ENCODE measurements around the gene CDK6. TPM values are rescaled to one million over a fixed set of nuclear protein-coding genes. Genes with fewer than 3 reads are reported as not detected.
"Not testable (repeated sequence)": the region's sequence is repeated elsewhere in the genome, so short reads cannot be mapped to it uniquely, and the experiment has no call there.

The CDK6 gene
- total RNA-seq, 1 experiment from 2014 or later, result 32.1 TPM

GRCh38 chr7:92757311-92757910 is 79.0 kb downstream of the CDK6 start:
- DNase-seq; H3K27me3 ChIP-seq (ENCODE audit: control insufficient read depth, insufficient read depth, low read length); H3K4me3 ChIP-seq (ENCODE audit: insufficient read depth, low read depth, low read length); H3K36me3 ChIP-seq (replicated peaks; ENCODE audit: control insufficient read depth, insufficient read depth, low read length): not testable (repeated sequence)

- H3K4me3 ChIP-seq (ENCODE audit: insufficient read depth, low read depth, low read length), result no peak overlapping the region
- DNase-seq, result no peak
- no peaks in the 10 kb centered on the region for H3K27me3 ChIP-seq (ENCODE audit: control insufficient read depth, insufficient read depth, low read length)
- H3K36me3 ChIP-seq (replicated peaks; ENCODE audit: control insufficient read depth, insufficient read depth, low read length), result no peaks in the 10 kb centered on the region
Measured at GRCh38 chr7:92755680-92756079, 80.7 kb downstream of the CDK6 start.

GRCh38 chr7:92754919-92755581 is 81.3 kb downstream of the CDK6 start:
- no peaks in the 10 kb centered on the region for H3K27me3 ChIP-seq (ENCODE audit: control insufficient read depth, insufficient read depth, low read length)
- DNase-seq, result no peak
- no peak overlapping the region for H3K4me3 ChIP-seq (ENCODE audit: insufficient read depth, low read depth, low read length)
- H3K36me3 ChIP-seq (replicated peaks; ENCODE audit: control insufficient read depth, insufficient read depth, low read length), result no peaks in the 10 kb centered on the region

- Histone ChIP-seq H3K27me3 (ENCODE audit: control insufficient read depth, insufficient read depth, low read length) (no peaks in the 10 kb centered on the region), H3K4me3 (ENCODE audit: insufficient read depth, low read depth, low read length) (no peak overlapping the region), H3K36me3 (replicated peaks; ENCODE audit: control insufficient read depth, insufficient read depth, low read length) (no peaks in the 10 kb centered on the region)
- no peak for DNase-seq
Measured at GRCh38 chr7:92753614-92754013, 82.8 kb downstream of the CDK6 start.

GRCh38 chr7:92751902-92752901 is 84.2 kb downstream of the CDK6 start:
- H3K4me3 ChIP-seq (ENCODE audit: insufficient read depth, low read depth, low read length), result no peak overlapping the region
- no peaks in the 10 kb centered on the region for H3K36me3 ChIP-seq (replicated peaks; ENCODE audit: control insufficient read depth, insufficient read depth, low read length)
- H3K27me3 ChIP-seq (ENCODE audit: control insufficient read depth, insufficient read depth, low read length), result no peaks in the 10 kb centered on the region
- no peak for DNase-seq

- no peaks in the 10 kb centered on the region for H3K36me3 ChIP-seq (replicated peaks; ENCODE audit: control insufficient read depth, insufficient read depth, low read length)
- no peak overlapping the region for H3K4me3 ChIP-seq (ENCODE audit: insufficient read depth, low read depth, low read length)
- H3K27me3 ChIP-seq (ENCODE audit: control insufficient read depth, insufficient read depth, low read length), result no peaks in the 10 kb centered on the region
- no peak for DNase-seq
Measured at GRCh38 chr7:92750946-92751345, 85.4 kb downstream of the CDK6 start.

GRCh38 chr7:92750447-92750839 is 85.9 kb downstream of the CDK6 start:
- Histone ChIP-seq H3K36me3 (replicated peaks; ENCODE audit: control insufficient read depth, insufficient read depth, low read length) (no peaks in the 10 kb centered on the region), H3K27me3 (ENCODE audit: control insufficient read depth, insufficient read depth, low read length) (no peaks in the 10 kb centered on the region), H3K4me3 (ENCODE audit: insufficient read depth, low read depth, low read length) (no peak overlapping the region)
- no peak for DNase-seq

GRCh38 chr7:92749832-92750446 is 86.4 kb downstream of the CDK6 start:
- H3K27me3 ChIP-seq (ENCODE audit: control insufficient read depth, insufficient read depth, low read length), result no peaks in the 10 kb centered on the region
- no peak for DNase-seq
- no peak overlapping the region for H3K4me3 ChIP-seq (ENCODE audit: insufficient read depth, low read depth, low read length)
- no peaks in the 10 kb centered on the region for H3K36me3 ChIP-seq (replicated peaks; ENCODE audit: control insufficient read depth, insufficient read depth, low read length)

GRCh38 chr7:92749327-92749755 is 87.0 kb downstream of the CDK6 start:
- H3K4me3 ChIP-seq (ENCODE audit: insufficient read depth, low read depth, low read length), result no peak overlapping the region
- H3K27me3 ChIP-seq (ENCODE audit: control insufficient read depth, insufficient read depth, low read length), result no peaks in the 10 kb centered on the region
- no peak for DNase-seq
- H3K36me3 ChIP-seq (replicated peaks; ENCODE audit: control insufficient read depth, insufficient read depth, low read length), result no peaks in the 10 kb centered on the region

- Histone ChIP-seq H3K36me3 (replicated peaks; ENCODE audit: control insufficient read depth, insufficient read depth, low read length) (no peaks in the 10 kb centered on the region), H3K27me3 (ENCODE audit: control insufficient read depth, insufficient read depth, low read length) (no peaks in the 10 kb centered on the region), H3K4me3 (ENCODE audit: insufficient read depth, low read depth, low read length) (no peak overlapping the region)
- DNase-seq, result no peak
Measured at GRCh38 chr7:92748495-92748894, 87.9 kb downstream of the CDK6 start.

GRCh38 chr7:92747041-92747835 is 89.1 kb downstream of the CDK6 start:
- Histone ChIP-seq H3K36me3 (replicated peaks; ENCODE audit: control insufficient read depth, insufficient read depth, low read length) (no peaks in the 10 kb centered on the region), H3K27me3 (ENCODE audit: control insufficient read depth, insufficient read depth, low read length) (no peaks in the 10 kb centered on the region), H3K4me3 (ENCODE audit: insufficient read depth, low read depth, low read length) (no peak overlapping the region)
- DNase-seq, result no peak

- no peaks in the 10 kb centered on the region for H3K27me3 ChIP-seq (ENCODE audit: control insufficient read depth, insufficient read depth, low read length)
- H3K36me3 ChIP-seq (replicated peaks; ENCODE audit: control insufficient read depth, insufficient read depth, low read length), result no peaks in the 10 kb centered on the region
- no peak for DNase-seq
- no peak overlapping the region for H3K4me3 ChIP-seq (ENCODE audit: insufficient read depth, low read depth, low read length)
Measured at GRCh38 chr7:92745241-92745640, 91.1 kb downstream of the CDK6 start.

GRCh38 chr7:92744180-92744579 is 92.2 kb downstream of the CDK6 start:
- not testable (repeated sequence) for H3K27me3 ChIP-seq (ENCODE audit: control insufficient read depth, insufficient read depth, low read length); H3K36me3 ChIP-seq (replicated peaks; ENCODE audit: control insufficient read depth, insufficient read depth, low read length); H3K4me3 ChIP-seq (ENCODE audit: insufficient read depth, low read depth, low read length); DNase-seq

- H3K36me3 ChIP-seq (replicated peaks; ENCODE audit: control insufficient read depth, insufficient read depth, low read length), result no peaks in the 10 kb centered on the region
- no peaks in the 10 kb centered on the region for H3K27me3 ChIP-seq (ENCODE audit: control insufficient read depth, insufficient read depth, low read length)
- DNase-seq, result no peak
- no peak overlapping the region for H3K4me3 ChIP-seq (ENCODE audit: insufficient read depth, low read depth, low read length)
Measured at GRCh38 chr7:92742186-92742585, 94.2 kb downstream of the CDK6 start.

Measured in H7 (cell line).